H54 (cell line): Measurements from ENCODE around the gene RGS14.
"Not testable (repeated sequence)": the region's sequence is repeated elsewhere in the genome, so short reads cannot be mapped to it uniquely, and the experiment has no call there.

Experiments
- DNase-seq: peaks from one replicate; pipeline ENCODE4 v3.0.0; 2011; ENCODE audit warnings: low spot score, mixed read lengths; ENCODE audit not compliant: insufficient read length
- FAIRE-seq: peaks from 3 replicates; lab custom pipeline; 2011; peaks lifted over from hg19 to GRCh38; lab: Jason Lieb, UNC
- POLR2A ChIP-seq: IDR thresholded peaks from 2 replicates; pipeline ENCODE4 v1.6.1; 2011; ENCODE audit warnings: low read depth, mild to moderate bottlenecking, low read length

The RGS14 gene

GRCh38 chr5:177412603-177413233 lies 55.0 kb downstream of the RGS14 start:
- no peak for TF ChIP-seq POLR2A
- no peak for DNase-seq
- FAIRE-seq, result no peak

DNA sequence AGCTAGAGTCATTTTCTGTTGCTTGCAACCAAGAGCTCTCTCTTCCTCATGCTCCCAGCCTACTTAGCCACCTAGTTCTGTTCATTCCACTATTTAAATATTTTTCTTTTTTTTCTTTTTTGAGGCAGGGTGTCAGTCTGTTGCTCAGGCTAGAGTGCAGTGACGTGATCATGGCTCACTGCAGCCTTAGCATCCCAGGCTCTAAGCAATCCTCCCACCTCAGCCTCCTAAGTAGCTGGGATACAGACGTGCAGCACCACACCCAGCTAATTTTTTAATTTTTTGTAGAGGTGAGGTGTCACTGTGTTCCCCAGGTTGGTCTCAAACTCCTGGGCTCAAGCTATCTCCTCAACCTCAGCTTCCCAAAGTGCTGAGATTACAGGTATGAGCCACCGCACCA lies 56.8 kb downstream of the RGS14 start:
- no peak for TF ChIP-seq POLR2A
- DNase-seq, result no peak
- no peak for FAIRE-seq

- DNase-seq, FAIRE-seq: not testable (repeated sequence)
Observed at GRCh38 chr5:177417081-177417480, 59.4 kb downstream of the RGS14 start.

DNA sequence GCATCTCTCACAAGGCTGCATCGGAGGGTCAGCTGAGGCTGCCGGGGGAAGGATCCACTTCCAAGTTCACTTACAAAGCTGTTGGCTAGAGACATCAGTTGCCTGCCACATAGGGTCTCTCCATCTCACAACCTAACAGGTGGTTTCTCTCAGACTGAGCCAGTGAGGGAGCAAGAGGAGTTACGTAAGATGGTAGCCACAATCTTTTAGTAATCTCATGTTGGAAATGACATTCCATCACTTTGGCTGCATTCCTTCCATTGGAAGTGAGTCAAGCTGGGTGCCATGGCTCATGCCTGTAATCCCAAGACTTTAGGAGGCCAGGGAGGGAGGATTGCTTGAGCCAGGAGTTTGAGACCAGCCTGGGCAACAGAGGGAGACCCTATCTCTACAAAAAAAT lies 61.3 kb downstream of the RGS14 start:
- FAIRE-seq, result no peak
- TF ChIP-seq POLR2A, result no peak
- DNase-seq, result no peak

GRCh38 chr5:177420472-177420871 lies 62.7 kb downstream of the RGS14 start:
- DNase-seq, FAIRE-seq: not testable (repeated sequence)

GRCh38 chr5:177421062-177421798 lies 63.5 kb downstream of the RGS14 start:
- TF ChIP-seq POLR2A, result no peak
- DNase-seq (no peak), FAIRE-seq (no peak)
